H1 (cell line): ENCODE results near the gene ADM2. TPM values are rescaled to one million over a fixed set of nuclear protein-coding genes. Genes with fewer than 3 reads are reported as not detected.

Experiments used
- CTCF ChIA-PET: fragments of 300-600 bp; sonication (Branson Sonifier 250); formaldehyde crosslinking; loops from one replicate; lab custom pipeline; 2021; ENCODE audit not compliant: partially characterized antibody; lab: Charles Lee
- POLR2A ChIA-PET: fragments of 300-600 bp; sonication (Branson Sonifier 250); formaldehyde crosslinking; loops from one replicate; lab custom pipeline; 2021; ENCODE audit warnings: inconsistent platforms; ENCODE audit not compliant: partially characterized antibody; lab: Charles Lee
- DNase-seq, 2 experiments: peaks; one replicate each; pipeline versions ENCODE4 v3.0.0 to v3.0.0-alpha.2; 2010 to 2022; ENCODE audit warnings: low spot score in 2 of 2, low read depth in 1 of 2, mixed read lengths in 1 of 2
- FAIRE-seq: peaks from 2 replicates; lab custom pipeline; 2011; peaks lifted over from hg19 to GRCh38; lab: Jason Lieb, UNC
- H2AFZ ChIP-seq: 2 replicates; pipeline ENCODE4 v1.8.1; 2012; ENCODE audit warnings: low read length, inconsistent platforms
- H2AK5ac ChIP-seq: 2 replicates; pipeline ENCODE4 v1.6.1; 2013; ENCODE audit warnings: low read depth, low read length
- H2BK120ac ChIP-seq: replicated peaks from 2 replicates; pipeline ENCODE3; 2013; ENCODE audit warnings: low read depth, low read length, inconsistent platforms
- H2BK12ac ChIP-seq: 2 replicates; pipeline ENCODE4 v1.6.1; 2013; ENCODE audit warnings: low read depth, low read length
- H2BK15ac ChIP-seq: 2 replicates; pipeline ENCODE4 v1.6.1; 2013; ENCODE audit warnings: low read length
- H2BK20ac ChIP-seq: 2 replicates; pipeline ENCODE4 v1.6.1; 2013; ENCODE audit warnings: low read length
- H2BK5ac ChIP-seq: 2 replicates; pipeline ENCODE4 v1.6.1; 2013; ENCODE audit warnings: low read depth, low read length
- H3K14ac ChIP-seq: 2 replicates; pipeline ENCODE4 v1.6.1; 2013; ENCODE audit warnings: inconsistent platforms; ENCODE audit not compliant: insufficient read length
- H3K18ac ChIP-seq: 2 replicates; pipeline ENCODE4 v1.6.1; 2013; ENCODE audit warnings: low read length; ENCODE audit errors: extremely low read depth
- H3K23ac ChIP-seq: 2 replicates; pipeline ENCODE4 v1.6.1; 2013; ENCODE audit warnings: inconsistent platforms; ENCODE audit not compliant: insufficient read length
- H3K23me2 ChIP-seq: 2 replicates; pipeline ENCODE4 v1.6.1; 2013; ENCODE audit warnings: low read depth, low read length
- H3K27ac ChIP-seq: 2 replicates; pipeline ENCODE4 v1.6.1; 2011; ENCODE audit warnings: low read depth, low read length, inconsistent platforms
- H3K27me3 ChIP-seq, 4 experiments: replicated peaks in 1 of 4; 1 replicate in 1 of 4; 2 replicates in 3 of 4; pipeline versions ENCODE4 v1.6.1 to v1.8.1; 2011 to 2013; ENCODE audit warnings: low read length in 3 of 4, mild to moderate bottlenecking in 3 of 4, inconsistent platforms in 2 of 4, mixed read lengths in 2 of 4, moderate library complexity in 1 of 4; ENCODE audit not compliant: control insufficient read depth in 3 of 4, insufficient read depth in 3 of 4; ENCODE audit errors: extremely low read depth in 1 of 4
- H3K36me3 ChIP-seq, 4 experiments: 2 replicates each; pipeline versions ENCODE4 v1.6.1 to v1.8.1; 2011 to 2013; ENCODE audit warnings: mild to moderate bottlenecking in 4 of 4, low read length in 3 of 4, moderate library complexity in 2 of 4, control low read depth in 1 of 4, inconsistent platforms in 1 of 4; ENCODE audit not compliant: insufficient read depth in 4 of 4, control insufficient read depth in 2 of 4
- H3K4ac ChIP-seq: replicated peaks from 2 replicates; pipeline ENCODE3; 2013; ENCODE audit warnings: low read length, low read depth, mixed read lengths, inconsistent platforms; ENCODE audit not compliant: insufficient read length
- H3K4me1 ChIP-seq, 4 experiments: replicated peaks in 1 of 4; 1 replicate in 1 of 4; 2 replicates in 3 of 4; pipeline versions ENCODE4 v1.6.1 to v1.8.1; 2011 to 2013; ENCODE audit warnings: low read length in 3 of 4, inconsistent platforms in 2 of 4, mixed read lengths in 1 of 4; ENCODE audit not compliant: insufficient read depth in 4 of 4, control insufficient read depth in 3 of 4
- H3K4me2 ChIP-seq, 2 experiments: 2 replicates each; pipeline versions ENCODE4 v1.6.1 to v1.8.1; 2011 to 2013; ENCODE audit warnings: low read depth in 2 of 2, low read length in 2 of 2, control low read depth in 1 of 2, inconsistent platforms in 1 of 2, mild to moderate bottlenecking in 1 of 2; ENCODE audit not compliant: insufficient read depth in 1 of 2
- H3K4me3 ChIP-seq, 4 experiments: fragments of 200-600, 300-600 bp in 1 of 4; sonication (generic), shearing (Covaris generic), sonication (Bioruptor Twin) in 1 of 4; 2 replicates each; pipeline versions ENCODE4 v1.5.1 to v1.8.1; 2011 to 2016; ENCODE audit warnings: low read length in 4 of 4, low read depth in 3 of 4, control low read depth in 2 of 4, inconsistent platforms in 2 of 4, mild to moderate bottlenecking in 2 of 4, mixed read lengths in 1 of 4, moderate library complexity in 1 of 4; ENCODE audit not compliant: insufficient read depth in 2 of 4; ENCODE audit errors: extremely low read depth in 1 of 4
- H3K56ac ChIP-seq: replicated peaks from 2 replicates; pipeline ENCODE3; 2013; ENCODE audit warnings: low read depth, mild to moderate bottlenecking, mixed read lengths, low read length, inconsistent platforms; ENCODE audit not compliant: insufficient read length
- H3K79me1 ChIP-seq: 2 replicates; pipeline ENCODE4 v1.6.1; 2013; ENCODE audit warnings: low read depth, low read length, control low read depth
- H3K79me2 ChIP-seq, 2 experiments: 2 replicates each; pipeline versions ENCODE4 v1.6.1 to v1.8.1; 2012 to 2013; ENCODE audit warnings: low read length in 2 of 2, mild to moderate bottlenecking in 2 of 2, inconsistent platforms in 1 of 2; ENCODE audit not compliant: insufficient read depth in 2 of 2, control insufficient read depth in 1 of 2
- H3K9ac ChIP-seq, 4 experiments: replicated peaks in 1 of 4; 1 replicate in 1 of 4; 2 replicates in 3 of 4; pipeline versions ENCODE4 v1.6.1 to v1.8.1; 2011 to 2013; ENCODE audit warnings: low read depth in 3 of 4, low read length in 3 of 4, control low read depth in 2 of 4, mild to moderate bottlenecking in 2 of 4, moderate library complexity in 2 of 4, inconsistent platforms in 1 of 4; ENCODE audit errors: extremely low read depth in 1 of 4
- H3K9me3 ChIP-seq, 2 experiments: 2 replicates each; pipeline versions ENCODE4 v1.6.1 to v1.8.1; 2012 to 2013; ENCODE audit warnings: mild to moderate bottlenecking in 2 of 2, moderate library complexity in 2 of 2, control low read depth in 1 of 2, inconsistent platforms in 1 of 2, low read depth in 1 of 2, low read length in 1 of 2, mixed read lengths in 1 of 2; ENCODE audit not compliant: insufficient read depth in 2 of 2
- H4K20me1 ChIP-seq, 2 experiments: replicated peaks in 1 of 2; 2 replicates each; pipeline versions ENCODE3 to v1.8.1; 2011 to 2013; ENCODE audit warnings: inconsistent platforms in 2 of 2, low read length in 2 of 2, mild to moderate bottlenecking in 1 of 2; ENCODE audit not compliant: insufficient read depth in 2 of 2, control insufficient read depth in 1 of 2
- H4K5ac ChIP-seq: 2 replicates; pipeline ENCODE4 v1.6.1; 2013; ENCODE audit warnings: low read length, low read depth, mixed read lengths, inconsistent platforms; ENCODE audit not compliant: insufficient read length
- H4K8ac ChIP-seq: 2 replicates; pipeline ENCODE4 v1.8.0; 2013; ENCODE audit warnings: mild to moderate bottlenecking, moderate library complexity, low read length, inconsistent platforms; ENCODE audit not compliant: insufficient read depth; ENCODE audit errors: extremely low read depth
- H4K91ac ChIP-seq: replicated peaks from 2 replicates; pipeline ENCODE3; 2013; ENCODE audit warnings: low read length, mixed read lengths, inconsistent platforms; ENCODE audit not compliant: insufficient read length
- EGR1 ChIP-seq: IDR thresholded peaks from 2 replicates; pipeline ENCODE4 v1.6.1; 2011; ENCODE audit warnings: low read depth, low read length, borderline replicate concordance
- JUND ChIP-seq: IDR thresholded peaks from 2 replicates; pipeline ENCODE4 v1.6.1; 2011; ENCODE audit warnings: mild to moderate bottlenecking, improper control_type of control experiment, low read length
- KDM1A ChIP-seq: fragments of 200-600, 300-600 bp; sonication (generic); IDR thresholded peaks from 2 replicates; pipeline ENCODE4 v1.7.1; 2016; ENCODE audit warnings: mild to moderate bottlenecking, low read length, borderline replicate concordance
- MAFK ChIP-seq: IDR thresholded peaks from 2 replicates; pipeline ENCODE4 v1.6.1; 2012; ENCODE audit warnings: low read depth, mild to moderate bottlenecking, improper control_type of control experiment, low read length
- PHF8 ChIP-seq: fragments of 200-600 bp; sonication (generic); conservative IDR thresholded peaks from 2 replicates; pipeline ENCODE4 v1.7.1; 2012; ENCODE audit warnings: low read depth, mild to moderate bottlenecking, inconsistent platforms, low read length, moderate library complexity
- POU5F1 ChIP-seq: IDR thresholded peaks from 2 replicates; pipeline ENCODE4 v1.6.1; 2011; ENCODE audit warnings: low read depth, mild to moderate bottlenecking, low read length, moderate library complexity
- SIX5 ChIP-seq: IDR thresholded peaks from 2 replicates; pipeline ENCODE4 v1.6.1; 2011; ENCODE audit warnings: mild to moderate bottlenecking, low read depth, low read length
- TCF12 ChIP-seq: IDR thresholded peaks from 2 replicates; pipeline ENCODE4 v1.6.1; 2011; ENCODE audit warnings: low read depth, mild to moderate bottlenecking, low read length
- USF2 ChIP-seq: IDR thresholded peaks from 2 replicates; pipeline ENCODE4 v1.6.1; 2011; ENCODE audit warnings: low read length, improper control_type of control experiment
- WGBS, 2 experiments: shearing (Covaris generic) in 1 of 2; methylation state at CpG; one replicate each; pipeline versions ENCODE4 v1.1.6 to v1.1.7; 2013 to 2015; ENCODE audit warnings: low lambda C conversion rate in 2 of 2, mixed read lengths in 2 of 2, inconsistent platforms in 1 of 2, low coverage in 1 of 2, missing lambda C conversion rate in 1 of 2; ENCODE audit not compliant: insufficient replicate concordance in 2 of 2, insufficient coverage in 1 of 2, insufficient read length in 1 of 2; ENCODE audit errors: extremely low coverage in 1 of 2, missing lambda C conversion rate in 1 of 2; 5-methylcytosine and 5-hydroxymethylcytosine counted together
- polyA plus RNA-seq, 7 experiments: library from polyadenylated mRNA; depleted of rRNA in 3 of 7; stranded (reverse) in 5 of 7; unstranded in 2 of 7; fragments of >200 nt in 5 of 7; fragments of 200-250 nt in 2 of 7; gene quantifications; 1 replicate in 5 of 7; 2 replicates in 1 of 7; 4 replicates in 1 of 7; pipeline versions ENCODE4 v1.2.1 to v1.2.3, GENCODE V29; 2011 to 2013; ENCODE audit warnings: missing spikeins in 2 of 7, mixed read lengths in 2 of 7
- total RNA-seq: library from RNA; stranded (reverse); fragmentation: NEBNext Ultra II Directional; extraction: Animal tissue kit (Norgen Biotek cat#: 25700); gene quantifications from 2 replicates; pipeline ENCODE4 v1.2.1, GENCODE V29; 2021

ADM2 gene
- total and polyA plus RNA-seq, 2 of the 8 experiments (the other 6 are each of a cell fraction or from before 2014, with no cell fraction given), result 3.3 to 7.5 TPM

- Histone ChIP-seq H3K9ac (no peak overlapping the region), H2AFZ (no peak overlapping the region), H3K56ac (no peak overlapping the region), H3K27ac (no peak overlapping the region), H3K27me3 (no peaks in the 10 kb centered on the region), H3K79me2 (peaks cover 10 to 17% of the 10 kb centered on the region in 2 experiments; a peak in 2 of 4 replicates), H2BK20ac (no peak overlapping the region), H3K4me3 (no peak overlapping the region), H4K91ac (no peak overlapping the region), H3K4me1 (no peaks in the 10 kb centered on the region), H4K5ac (no peak overlapping the region), H2BK120ac (no peak overlapping the region), H3K79me1 (peaks cover 8% of the 10 kb centered on the region; the same call in 1 of the 2 replicates), H3K23me2 (no peaks in the 10 kb centered on the region), H2BK5ac (no peak overlapping the region), H4K8ac (no peak overlapping the region), H2BK12ac (no peak overlapping the region), H3K4ac (no peak overlapping the region), H2AK5ac (no peak overlapping the region), H3K4me2 (no peak overlapping the region), H3K23ac (no peak overlapping the region), H3K14ac (no peak overlapping the region), H3K9me3 (no peaks in the 10 kb centered on the region)
- 96% methylated on average over 7 of the region's 7 CpGs; no CpG with 5 or more reads in 1 of the 2 experiments for WGBS, 2 experiments
- ChIA-PET POLR2A (interaction anchor here (0.8 to 1.3 kb wide), 2 partner anchors 10 to 11 kb away, joined by 3 to 8 read pairs; partner anchors contain the start of genes LMF2 and NCAPH2), CTCF (interaction anchor here (0.9 kb wide), 1 partner anchor 46 kb away, joined by 3 read pairs; no protein-coding TSS in a partner anchor)
- FAIRE-seq (no peak), DNase-seq (no peak)
- TF ChIP-seq SIX5 (no peak), PHF8 (no peak), EGR1 (no peak), USF2 (no peak), MAFK (no peak), KDM1A (no peak), TCF12 (no peak), JUND (no peak), POU5F1 (no peak)
- TF ChIP-seq, all 59 proteins: peak for 0
- Histone ChIP-seq H4K20me1 (peaks cover 6 to 16% of the 10 kb centered on the region in 2 experiments), H3K18ac (no peak overlapping the region), H3K36me3 (peaks cover 4 to 21% (median 17%) of the 10 kb centered on the region in 4 experiments; a peak in 7 of 8 replicates), H2BK15ac (no peak overlapping the region)
Observed at GRCh38 chr22:50518606-50519005, 37.3 kb downstream of the ADM2 start.
